ENCODE measurements around the gene IFNA2.
A peak's percentile ranks its signal among the peaks of the same experiment; 100 is the strongest.
"Not testable (repeated sequence)": the region's sequence is repeated elsewhere in the genome, so short reads cannot be mapped to it uniquely, and the experiment has no call there.

The IFNA2 gene

DNA sequence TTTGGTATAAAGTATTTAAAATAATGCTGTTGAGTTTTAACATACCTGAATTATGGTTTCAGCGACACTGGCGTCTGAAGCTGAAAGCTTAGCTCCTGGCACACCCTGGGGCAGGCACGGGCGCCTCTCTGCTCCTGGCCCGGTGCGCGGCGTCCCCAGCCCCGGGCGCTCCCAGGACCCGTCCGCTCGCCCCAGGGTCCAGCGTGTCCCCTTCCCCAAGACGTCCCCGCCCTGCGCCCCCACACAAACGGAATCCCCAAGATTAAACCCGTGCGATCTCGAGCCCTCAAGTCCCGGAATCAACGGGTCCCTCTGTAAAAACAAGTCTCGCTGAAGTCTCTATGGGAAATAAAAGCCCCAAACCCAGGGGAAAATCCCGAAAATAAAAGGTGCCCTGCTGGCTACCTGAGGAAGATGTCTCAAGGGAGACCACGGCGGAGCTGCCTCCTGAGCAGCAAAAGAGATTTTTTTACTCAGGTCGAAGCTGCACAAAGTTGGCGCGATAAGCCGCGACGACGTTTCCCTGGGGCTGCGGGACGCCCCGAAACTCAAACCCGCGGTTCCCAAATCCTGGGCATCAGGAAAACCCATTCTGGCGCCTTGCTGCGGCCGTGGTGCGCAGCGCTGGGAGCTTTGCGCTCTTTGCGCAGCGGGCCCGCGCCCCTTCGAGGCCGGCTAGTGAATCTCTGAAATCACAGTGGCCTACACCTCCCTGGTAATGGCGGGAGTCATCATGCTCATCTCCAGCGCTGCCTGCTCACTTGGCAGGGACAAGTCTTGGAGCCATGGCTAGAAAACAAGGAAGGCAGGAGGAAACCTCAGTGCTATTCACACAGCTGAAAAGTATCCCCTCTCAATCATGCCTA, 17.4 kb upstream of the IFNA2 start:
- no peak for FAIRE-seq
- no peak for DNase-seq (ENCODE audit: insufficient read length, low spot score)
- TF ChIP-seq POLR2A (IDR thresholded peaks at IDR 0.05; ENCODE audit: low read depth, low read length), result no peak

DNA sequence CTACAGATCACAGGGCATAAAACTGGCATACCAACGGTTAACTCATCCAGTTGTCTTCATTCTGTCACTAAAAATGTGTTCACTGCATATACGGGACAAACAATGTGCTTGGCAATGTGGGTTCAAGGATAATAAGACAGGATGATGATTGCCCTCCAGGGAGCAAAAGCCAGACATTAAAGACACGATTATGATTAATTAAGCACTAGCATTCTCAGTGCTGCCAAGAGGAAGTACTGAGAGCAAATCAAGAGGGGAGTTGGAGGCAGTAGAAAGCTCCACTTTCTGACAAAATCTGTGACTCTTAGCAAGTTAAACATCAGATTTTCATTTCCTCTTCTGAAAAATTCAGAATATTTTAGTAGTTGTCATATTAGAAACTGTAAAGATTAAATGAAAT, 14.8 kb upstream of the IFNA2 start:
- no peak for FAIRE-seq
- no peak for DNase-seq (ENCODE audit: insufficient read length, low spot score)
- TF ChIP-seq POLR2A (IDR thresholded peaks at IDR 0.05; ENCODE audit: low read depth, low read length), result no peak

DNA sequence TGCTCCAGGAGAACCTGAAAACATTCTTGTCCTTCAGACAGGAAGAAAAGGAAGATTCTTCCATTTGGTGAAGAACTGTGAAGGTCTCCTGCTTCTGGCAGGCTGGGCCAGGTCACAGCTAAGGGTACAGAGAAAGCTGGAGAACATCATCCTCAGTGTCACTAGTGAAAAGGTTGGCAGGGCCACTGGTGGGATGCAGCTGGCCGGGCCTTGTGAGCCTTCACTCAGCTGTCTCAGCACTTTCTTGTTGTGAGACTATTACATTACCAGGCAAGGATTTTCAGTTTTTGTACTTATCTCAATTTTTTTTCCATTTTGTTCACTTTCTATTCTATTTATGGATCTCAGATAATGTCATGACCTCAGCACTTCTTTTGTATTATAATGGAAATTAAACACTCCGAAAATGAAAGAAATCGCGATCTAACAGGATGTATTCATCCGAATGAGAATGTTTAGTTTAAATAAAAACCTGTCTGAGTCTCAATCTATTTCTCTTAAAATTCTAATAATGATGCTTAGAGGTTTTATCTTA, 13.8 kb upstream of the IFNA2 start:
- no peak for TF ChIP-seq POLR2A (IDR thresholded peaks at IDR 0.05; ENCODE audit: low read depth, low read length)
- no peak for FAIRE-seq
- no peak for DNase-seq (ENCODE audit: insufficient read length, low spot score)

DNA sequence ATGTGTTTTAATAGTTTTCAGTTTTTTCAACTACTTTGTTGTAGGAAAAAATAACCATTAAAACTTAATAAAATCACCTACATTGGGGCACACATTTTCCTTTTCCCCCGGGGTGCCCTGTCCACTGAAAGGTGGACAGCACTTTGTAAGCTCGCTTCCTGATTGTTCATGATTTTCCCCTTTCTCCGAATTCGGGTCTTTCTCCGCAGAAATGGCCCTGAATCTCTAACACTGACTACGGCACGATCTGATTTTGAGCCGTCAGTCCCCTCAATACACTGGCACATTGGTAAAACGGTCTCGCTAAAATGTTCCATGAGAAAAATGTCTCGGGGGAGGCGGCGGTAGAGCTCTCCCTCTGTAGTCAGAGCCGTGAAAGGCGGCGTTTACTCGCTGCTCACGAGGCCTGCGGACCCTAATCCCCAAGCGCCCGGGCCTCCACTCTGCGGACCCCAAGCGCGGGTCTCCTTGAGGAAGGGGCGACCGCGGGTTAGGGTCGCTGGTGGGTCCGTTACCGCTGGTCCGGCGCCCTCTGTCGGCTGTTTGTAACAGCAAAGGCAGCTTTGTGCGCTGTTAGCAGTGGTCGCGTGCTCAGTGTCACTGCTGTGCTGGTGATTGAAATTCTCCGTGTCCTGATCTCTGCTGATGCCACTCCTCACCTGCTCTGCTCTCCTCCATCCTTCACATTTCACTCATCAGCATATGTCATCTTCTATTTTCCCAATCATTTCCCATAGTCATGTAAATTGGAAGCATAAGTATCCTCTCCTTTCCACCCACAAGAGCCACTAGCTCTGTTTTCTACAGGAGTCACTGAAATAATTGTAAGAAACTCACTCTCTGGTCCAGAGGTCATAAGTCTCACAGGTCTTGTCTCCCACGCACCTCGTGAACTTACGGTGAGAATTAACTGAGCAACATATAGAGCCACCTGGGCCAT, 10.8 kb upstream of the IFNA2 start:
- FAIRE-seq, result peak; percentile 6
- no peak for TF ChIP-seq POLR2A (IDR thresholded peaks at IDR 0.05; ENCODE audit: low read depth, low read length)
- DNase-seq (ENCODE audit: insufficient read length, low spot score), result peak; percentile 19

DNA sequence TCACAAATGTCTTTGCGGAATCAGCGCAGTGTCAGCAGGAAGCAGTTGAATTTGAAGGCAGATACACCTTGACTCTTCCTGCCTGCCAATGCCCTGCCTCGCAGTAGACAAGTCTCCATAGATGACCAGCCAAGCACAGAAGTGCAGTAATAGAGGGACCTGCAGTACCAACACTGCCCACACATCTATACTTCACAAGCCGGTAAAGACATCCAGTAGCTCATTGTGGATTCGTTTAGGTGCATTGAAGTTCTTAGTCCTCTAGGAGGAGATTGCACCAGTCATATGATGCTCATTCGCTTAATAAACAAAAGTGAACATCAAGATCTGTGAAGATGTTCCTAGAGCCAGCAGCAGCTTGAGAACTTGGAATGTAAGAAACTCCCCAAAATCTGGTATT, 7.1 kb upstream of the IFNA2 start:
- no peak for TF ChIP-seq POLR2A (IDR thresholded peaks at IDR 0.05; ENCODE audit: low read depth, low read length)
- DNase-seq (ENCODE audit: insufficient read length, low spot score) (no peak), FAIRE-seq (no peak)

DNA sequence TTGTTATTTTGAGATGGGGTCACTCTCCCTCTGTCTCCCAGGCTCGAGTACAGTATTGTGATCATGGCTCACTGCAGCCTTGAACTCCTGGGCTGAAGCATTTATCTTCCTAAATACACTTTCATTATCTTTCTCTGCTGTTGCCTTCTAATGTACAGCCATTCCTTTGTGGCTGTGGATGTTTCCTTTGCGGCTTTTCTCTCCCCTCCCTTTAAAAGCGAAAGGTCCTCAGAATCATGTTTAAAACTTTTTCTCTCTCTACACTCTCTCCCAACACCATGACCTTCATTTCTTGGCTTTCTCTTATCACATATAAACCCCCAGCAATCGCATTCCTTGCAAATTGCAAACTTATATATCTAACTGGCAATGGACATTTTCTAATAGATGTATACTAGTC, 1.6 kb downstream of the IFNA2 start:
- TF ChIP-seq POLR2A (IDR thresholded peaks at IDR 0.05; ENCODE audit: low read depth, low read length), result no peak
- DNase-seq (ENCODE audit: insufficient read length, low spot score) (no peak), FAIRE-seq (peak; percentile 6)

DNA sequence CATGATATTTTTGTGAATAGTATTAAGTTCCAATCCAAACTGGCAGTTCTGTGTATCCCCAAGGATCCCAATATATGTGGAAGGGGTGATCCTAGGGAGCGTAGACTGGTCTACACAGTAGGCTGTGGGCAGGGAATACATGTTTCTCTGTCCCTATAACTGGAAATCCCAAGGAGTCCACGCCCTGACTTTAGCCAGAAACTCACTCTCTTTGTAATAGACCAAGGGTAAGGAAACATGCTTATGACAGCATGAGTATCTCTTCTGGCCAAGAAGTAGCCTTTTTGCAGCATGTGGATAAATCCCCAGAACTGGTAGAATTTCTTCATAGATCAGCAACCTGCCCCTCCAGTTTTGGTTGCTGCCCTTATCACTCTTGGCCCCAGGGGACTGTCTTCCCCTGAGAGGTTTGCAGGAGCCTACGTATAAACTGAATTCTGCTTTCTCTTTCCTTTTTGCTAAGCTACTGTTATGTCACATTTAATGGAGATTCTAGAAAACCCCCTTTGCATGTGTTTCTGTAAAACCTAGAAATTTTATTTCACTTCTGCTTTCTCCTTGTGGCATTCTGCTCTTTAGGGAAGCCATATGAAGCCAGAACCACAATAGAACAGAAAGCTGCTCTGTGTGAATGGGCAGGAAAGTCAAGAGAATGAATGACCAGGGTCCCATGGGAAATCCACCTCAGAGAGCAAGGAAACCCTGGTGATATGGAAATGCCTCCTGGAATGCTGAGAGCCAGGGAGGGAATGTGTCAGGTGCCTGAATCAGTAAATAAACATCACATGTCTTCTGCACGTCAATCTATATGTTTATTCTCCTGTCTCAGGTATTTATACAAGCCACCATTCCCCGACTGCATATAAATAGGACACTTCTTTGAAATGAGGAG, 3.5 kb downstream of the IFNA2 start:
- no peak for FAIRE-seq
- no peak for DNase-seq (ENCODE audit: insufficient read length, low spot score)
- no peak for TF ChIP-seq POLR2A (IDR thresholded peaks at IDR 0.05; ENCODE audit: low read depth, low read length)

DNA sequence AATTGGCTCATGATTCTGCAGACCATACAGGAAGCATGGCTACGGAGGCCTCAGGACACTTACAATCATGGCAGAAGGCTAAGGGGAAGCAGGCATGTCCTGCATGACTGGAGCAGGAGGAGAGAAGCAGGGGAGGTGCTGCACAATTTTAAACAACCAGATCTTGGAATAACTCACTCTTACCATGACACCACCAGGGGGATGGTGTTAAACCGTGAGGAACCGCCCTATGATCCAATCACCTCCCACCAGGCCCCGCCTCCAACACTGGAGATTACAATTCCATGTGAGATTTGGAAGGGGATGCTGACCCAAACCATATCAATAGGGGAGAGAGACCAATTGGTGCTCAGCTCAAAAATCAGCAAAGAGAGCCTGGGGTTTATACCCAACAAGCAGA, 13.7 kb downstream of the IFNA2 start:
- not testable (repeated sequence) for FAIRE-seq; DNase-seq (ENCODE audit: insufficient read length, low spot score)

DNA sequence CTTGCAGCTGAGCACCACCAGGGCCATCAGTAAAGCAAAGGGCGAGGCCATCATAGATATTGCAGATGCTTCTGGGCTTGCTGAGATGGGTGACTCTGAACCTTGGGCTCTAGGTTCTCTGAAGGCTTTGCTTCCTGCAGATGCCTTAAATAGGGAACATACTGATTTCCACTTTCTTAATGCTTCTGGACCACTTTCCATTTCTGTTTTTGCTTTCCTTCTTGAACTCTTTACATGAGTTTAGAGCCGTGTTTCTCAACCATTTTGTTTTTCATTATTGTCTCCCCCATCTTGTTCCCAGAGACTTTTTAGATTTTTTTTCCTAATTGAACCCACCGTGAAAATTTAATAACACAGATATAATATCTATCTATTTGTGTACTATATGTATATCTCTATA, 17.2 kb downstream of the IFNA2 start, which contains the start of gene IFNA13:
TSS of gene IFNA13 (minus strand) at position 101 of the 400 bp plus-strand sequence. CDS start at position 54, 47 bp downstream.
- FAIRE-seq (no peak), DNase-seq (ENCODE audit: insufficient read length, low spot score) (no peak)
- no peak for TF ChIP-seq POLR2A (IDR thresholded peaks at IDR 0.05; ENCODE audit: low read depth, low read length)

DNA sequence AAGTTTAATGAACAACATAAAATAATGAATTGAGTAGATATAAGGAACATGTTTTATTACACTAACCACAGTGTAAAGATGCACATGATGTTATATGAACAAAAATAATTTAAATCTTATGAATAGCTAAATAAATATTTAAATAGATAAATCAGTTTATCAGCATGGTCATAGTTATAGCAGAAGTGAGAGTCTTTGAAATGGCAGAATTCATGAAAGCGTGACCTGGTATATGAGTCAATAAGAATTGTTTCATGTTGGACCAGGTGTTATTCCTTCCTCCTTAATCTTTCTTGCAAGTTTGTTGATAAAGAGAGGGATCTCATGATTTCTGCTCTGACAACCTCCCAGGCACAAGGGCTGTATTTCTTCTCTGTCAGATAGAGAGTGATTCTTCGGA, 18.0 kb downstream of the IFNA2 start:
- FAIRE-seq; DNase-seq (ENCODE audit: insufficient read length, low spot score): not testable (repeated sequence)

DNA sequence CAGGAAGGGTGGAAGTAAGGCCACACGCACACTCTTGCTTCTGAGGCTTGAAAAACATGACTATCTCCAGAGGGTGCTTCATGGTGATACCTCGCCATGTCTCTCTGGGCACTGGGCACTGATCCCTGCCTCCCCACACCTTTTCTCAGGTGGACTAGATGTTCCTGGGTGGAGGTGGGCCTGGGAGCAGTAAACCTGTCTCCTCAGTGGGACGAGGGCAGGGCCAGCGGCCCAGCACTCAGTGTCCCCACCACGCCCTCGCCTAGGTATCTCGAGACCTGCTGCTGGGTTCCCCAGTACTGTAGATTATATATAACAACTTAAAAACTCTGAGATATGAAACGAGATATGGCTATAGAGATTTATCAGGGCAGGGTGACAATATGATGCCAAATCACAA, 22.9 kb downstream of the IFNA2 start:
- DNase-seq (ENCODE audit: insufficient read length, low spot score) (no peak), FAIRE-seq (no peak)
- TF ChIP-seq POLR2A (IDR thresholded peaks at IDR 0.05; ENCODE audit: low read depth, low read length), result no peak

DNA sequence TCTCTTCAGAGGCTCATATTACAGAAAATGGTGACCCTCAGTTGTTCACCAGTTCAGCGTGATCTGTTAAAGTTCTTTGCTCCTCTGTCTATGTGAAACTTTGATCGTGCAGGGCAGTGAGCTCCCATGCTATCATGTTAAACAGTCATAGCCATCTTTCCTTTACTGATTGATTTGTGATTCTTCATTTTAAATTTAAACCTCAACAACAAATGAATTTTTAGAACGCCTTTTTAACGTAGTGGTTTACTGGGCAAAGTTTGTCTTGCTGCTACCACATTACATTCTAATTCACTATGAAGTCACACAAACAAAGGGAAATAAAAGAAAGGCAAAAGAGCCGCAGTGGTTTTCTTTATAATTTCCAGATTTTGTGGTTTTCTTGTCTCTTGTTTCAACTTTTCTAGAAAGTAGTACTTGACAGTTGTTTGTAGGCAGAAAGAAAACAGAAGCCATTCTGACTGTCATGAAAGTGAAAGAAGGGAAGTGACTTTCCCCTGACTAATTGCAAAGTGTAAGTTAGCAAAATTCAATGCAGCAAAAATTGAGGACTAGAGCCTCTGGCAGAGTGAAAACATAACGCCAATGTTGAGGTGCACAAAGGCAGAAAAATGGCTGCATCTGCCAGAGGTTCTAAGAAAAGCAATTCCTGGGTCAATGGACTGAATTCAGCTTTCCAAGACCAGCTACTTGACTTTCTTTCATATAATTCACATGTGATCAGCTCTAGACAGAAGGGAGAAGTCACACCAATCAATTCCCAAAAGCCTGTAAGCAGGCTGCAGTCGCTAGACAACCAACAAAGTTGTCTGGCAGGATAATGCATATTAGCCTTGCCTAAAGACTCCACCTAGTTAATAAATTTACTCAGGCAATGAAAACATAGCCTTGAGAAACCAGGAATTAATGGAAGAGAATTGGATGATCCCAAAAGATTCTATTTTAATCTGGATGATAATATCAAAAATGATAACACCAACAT, 27.4 kb downstream of the IFNA2 start:
- TF ChIP-seq POLR2A (IDR thresholded peaks at IDR 0.05; ENCODE audit: low read depth, low read length), result no peak
- DNase-seq (ENCODE audit: insufficient read length, low spot score), result no peak
- peak; percentile 33 for FAIRE-seq
